ENCODE results near the gene LATS2. TPM values are rescaled to one million over a fixed set of nuclear protein-coding genes. Genes with fewer than 3 reads are reported as not detected.

Gene LATS2
- total RNA-seq, 4 donors from 2014 or later = 49.8 to 93.8 (median 77.0) TPM

DNA sequence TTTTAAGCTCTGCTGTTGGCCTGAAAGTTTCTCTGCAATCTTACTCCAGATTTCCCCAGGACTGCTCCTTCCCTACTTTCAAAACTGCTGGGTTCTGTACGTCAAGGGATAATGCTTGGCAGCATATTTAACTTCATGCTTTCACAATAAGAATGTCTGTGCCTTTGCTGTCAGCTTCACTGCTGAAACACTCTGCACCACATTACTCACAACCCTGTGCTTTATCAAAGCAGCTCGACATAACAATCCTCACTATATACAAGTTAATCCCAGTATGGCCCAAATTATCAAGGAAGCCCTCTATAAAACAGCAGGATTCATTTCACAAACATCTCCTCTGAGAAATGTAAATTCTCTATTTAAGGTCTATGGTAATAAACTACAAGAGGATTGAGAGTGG, 17.5 kb downstream of the LATS2 start:
- no peak overlapping the region for H3K4me3 ChIP-seq
- no peak for DNase-seq (ENCODE audit: extremely low spot score)
- H3K4me1 ChIP-seq = peaks cover 82 to 100% (median 99%) of the 10 kb centered on the region in 4 donors
- H3K27me3 ChIP-seq = no peaks in the 10 kb centered on the region
- intact Hi-C loops (cut with DNase I) = no loop called here
- H3K9me3 ChIP-seq = no peaks in the 10 kb centered on the region
- H3K27ac ChIP-seq (replicated peaks in 1 of 4) = peak overlapping the region; percentile 71 to 79 (median 74)
- 23% methylated on average over 2 of the region's 2 CpGs for WGBS
- H3K36me3 ChIP-seq = peaks cover 0 to 11% (median 3%) of the 10 kb centered on the region in 4 donors
- TF ChIP-seq POLR2AphosphoS5 (IDR thresholded peaks at IDR 0.05) (peak; percentile 80 to 93), EP300 (IDR thresholded peaks at IDR 0.05) (peak; percentile 41), POLR2A (IDR thresholded peaks at IDR 0.05; ENCODE audit: low read depth) (no peak)

DNA sequence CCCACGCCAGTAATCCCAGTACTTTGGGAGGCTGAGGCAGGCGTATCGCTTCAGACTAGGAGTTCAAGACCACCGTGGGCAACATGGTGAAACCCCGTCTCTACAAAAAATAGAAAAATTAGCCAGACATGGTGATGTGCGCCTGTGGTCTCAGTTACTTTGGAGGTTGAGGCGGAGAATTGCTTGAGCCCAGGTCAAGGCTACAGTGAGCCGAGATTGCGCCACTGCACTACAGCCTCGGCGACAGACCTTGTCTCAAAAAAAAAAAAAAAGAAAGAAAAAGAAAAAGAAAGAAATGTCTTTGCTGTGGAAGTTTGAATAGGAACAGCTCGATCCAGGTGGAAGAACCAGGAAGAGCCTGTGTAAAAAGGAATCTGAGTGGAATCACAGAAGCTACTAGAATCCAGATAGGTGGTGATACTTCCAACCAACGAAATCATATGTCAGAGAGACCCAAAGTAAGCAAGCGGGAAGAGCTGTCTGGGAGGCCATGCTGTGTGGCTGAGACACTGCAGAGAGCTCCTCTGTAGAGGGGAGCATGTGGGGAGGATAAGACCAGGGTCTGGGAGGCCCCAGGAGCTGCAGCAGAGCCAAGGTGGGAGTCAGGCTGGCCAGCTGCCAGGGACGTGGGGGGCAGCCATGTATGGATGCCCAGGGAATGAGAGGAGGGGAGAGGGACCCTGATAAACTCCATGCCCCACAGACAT, 21.1 kb downstream of the LATS2 start:
- 85% methylated on average over 15 of the region's 15 CpGs for WGBS
- no peaks in the 10 kb centered on the region for H3K9me3 ChIP-seq
- DNase-seq (ENCODE audit: extremely low spot score) = peak; percentile 66
- H3K27me3 ChIP-seq = no peaks in the 10 kb centered on the region
- intact Hi-C loops (cut with DNase I) = no loop called here
- H3K4me3 ChIP-seq = no peak overlapping the region
- H3K27ac ChIP-seq (replicated peaks in 1 of 4) = peak overlapping the region; percentile 71 to 79 (median 74)
- TF ChIP-seq EP300 (IDR thresholded peaks at IDR 0.05) (no peak), POLR2A (IDR thresholded peaks at IDR 0.05; ENCODE audit: low read depth) (no peak), POLR2AphosphoS5 (IDR thresholded peaks at IDR 0.05) (no peak)
- TF ChIP-seq, protein P1, sequence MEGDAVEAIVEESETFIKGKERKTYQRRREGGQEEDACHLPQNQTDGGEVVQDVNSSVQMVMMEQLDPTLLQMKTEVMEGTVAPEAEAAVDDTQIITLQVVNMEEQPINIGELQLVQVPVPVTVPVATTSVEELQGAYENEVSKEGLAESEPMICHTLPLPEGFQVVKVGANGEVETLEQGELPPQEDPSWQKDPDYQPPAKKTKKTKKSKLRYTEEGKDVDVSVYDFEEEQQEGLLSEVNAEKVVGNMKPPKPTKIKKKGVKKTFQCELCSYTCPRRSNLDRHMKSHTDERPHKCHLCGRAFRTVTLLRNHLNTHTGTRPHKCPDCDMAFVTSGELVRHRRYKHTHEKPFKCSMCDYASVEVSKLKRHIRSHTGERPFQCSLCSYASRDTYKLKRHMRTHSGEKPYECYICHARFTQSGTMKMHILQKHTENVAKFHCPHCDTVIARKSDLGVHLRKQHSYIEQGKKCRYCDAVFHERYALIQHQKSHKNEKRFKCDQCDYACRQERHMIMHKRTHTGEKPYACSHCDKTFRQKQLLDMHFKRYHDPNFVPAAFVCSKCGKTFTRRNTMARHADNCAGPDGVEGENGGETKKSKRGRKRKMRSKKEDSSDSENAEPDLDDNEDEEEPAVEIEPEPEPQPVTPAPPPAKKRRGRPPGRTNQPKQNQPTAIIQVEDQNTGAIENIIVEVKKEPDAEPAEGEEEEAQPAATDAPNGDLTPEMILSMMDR (IDR thresholded peaks at IDR 0.05) = no peak
- H3K36me3 ChIP-seq = peaks cover 0 to 10% (median 5%) of the 10 kb centered on the region in 4 donors
- peaks cover 78 to 99% (median 95%) of the 10 kb centered on the region in 4 donors for H3K4me1 ChIP-seq

DNA sequence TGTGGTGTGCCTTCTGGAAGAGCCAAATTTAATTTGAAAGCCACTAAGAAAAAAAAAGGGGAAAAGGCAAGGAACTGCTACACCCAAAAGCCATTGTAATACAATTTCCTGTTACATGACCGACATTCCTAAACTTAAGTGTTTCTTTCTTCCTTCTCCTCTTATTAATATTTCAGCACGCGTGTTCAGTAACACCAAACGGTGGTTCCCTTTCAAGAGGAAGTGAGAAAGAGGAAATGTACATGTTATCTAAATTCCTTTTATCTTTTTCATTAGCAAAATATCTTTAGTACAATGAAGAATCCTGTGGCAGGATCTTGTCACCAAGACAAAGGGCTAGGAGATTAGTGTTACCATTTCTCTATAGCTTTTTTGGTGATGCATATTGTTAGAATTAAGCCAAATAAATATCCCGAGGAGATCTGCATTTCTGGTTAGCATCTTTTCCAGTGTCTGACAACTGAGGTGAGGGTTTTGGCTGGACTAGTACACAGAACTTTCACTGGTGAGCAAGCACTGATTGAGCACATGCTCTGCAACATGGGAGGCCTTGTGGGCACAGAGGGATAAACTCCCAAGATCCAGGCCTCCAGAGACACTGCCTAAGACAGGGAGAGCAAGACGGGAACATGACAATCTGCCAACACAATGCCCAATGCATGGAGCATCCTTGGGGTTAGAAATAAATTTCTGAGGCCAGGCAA, 22.1 kb downstream of the LATS2 start:
- TF ChIP-seq POLR2A (IDR thresholded peaks at IDR 0.05; ENCODE audit: low read depth) (no peak), POLR2AphosphoS5 (IDR thresholded peaks at IDR 0.05) (no peak), EP300 (IDR thresholded peaks at IDR 0.05) (no peak)
- TF ChIP-seq, protein P1 (IDR thresholded peaks at IDR 0.05) = no peak
- H3K4me1 ChIP-seq = peaks cover 78 to 99% (median 95%) of the 10 kb centered on the region in 4 donors
- H3K36me3 ChIP-seq = peaks cover 0 to 4% (median 2%) of the 10 kb centered on the region in 4 donors
- peak; percentile 34 for DNase-seq (ENCODE audit: extremely low spot score)
- H3K27ac ChIP-seq (replicated peaks in 1 of 4) = peak overlapping the region; percentile 52 to 79 (median 74)
- no peak overlapping the region for H3K4me3 ChIP-seq
- intact Hi-C loops (cut with DNase I) = no loop called here
- no peaks in the 10 kb centered on the region for H3K9me3 ChIP-seq
- 46% methylated on average over 6 of the region's 6 CpGs for WGBS
- no peaks in the 10 kb centered on the region for H3K27me3 ChIP-seq

DNA sequence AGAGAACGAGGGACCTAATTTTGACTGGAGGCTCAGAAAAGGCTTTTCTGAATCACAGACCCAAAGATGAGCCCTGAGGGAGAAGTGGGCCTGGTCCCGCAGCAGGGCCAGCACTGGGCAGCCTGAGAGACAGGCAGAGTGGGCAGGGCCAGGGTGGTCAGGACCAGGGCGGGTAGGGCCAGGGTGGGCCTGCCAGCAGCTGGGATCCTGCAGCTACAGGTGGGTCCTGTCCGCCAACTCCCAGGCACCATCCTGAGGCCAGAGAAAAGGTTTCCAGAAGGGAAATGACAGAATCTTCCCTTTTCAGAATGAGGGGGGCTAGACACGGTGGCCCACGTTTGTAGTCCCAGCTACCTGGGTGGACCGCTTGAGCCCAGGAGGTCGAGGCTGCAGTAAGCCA, 23.7 kb downstream of the LATS2 start:
- Histone ChIP-seq H3K27ac (replicated peaks in 1 of 4) (peak overlapping the region; percentile 22 to 91 (median 63)), H3K4me1 (peaks cover 87 to 99% (median 95%) of the 10 kb centered on the region in 4 donors), H3K27me3 (no peaks in the 10 kb centered on the region), H3K4me3 (no peak overlapping the region), H3K9me3 (no peaks in the 10 kb centered on the region), H3K36me3 (peaks cover 0 to 4% (median 2%) of the 10 kb centered on the region in 4 donors)
- TF ChIP-seq EP300 (IDR thresholded peaks at IDR 0.05) (no peak), POLR2AphosphoS5 (IDR thresholded peaks at IDR 0.05) (no peak), POLR2A (IDR thresholded peaks at IDR 0.05; ENCODE audit: low read depth) (no peak)
- TF ChIP-seq, protein P1 (IDR thresholded peaks at IDR 0.05) = no peak
- no peak for DNase-seq (ENCODE audit: extremely low spot score)
- 61% methylated on average over 8 of the region's 8 CpGs for WGBS
- intact Hi-C loops (cut with DNase I) = no loop called here

DNA sequence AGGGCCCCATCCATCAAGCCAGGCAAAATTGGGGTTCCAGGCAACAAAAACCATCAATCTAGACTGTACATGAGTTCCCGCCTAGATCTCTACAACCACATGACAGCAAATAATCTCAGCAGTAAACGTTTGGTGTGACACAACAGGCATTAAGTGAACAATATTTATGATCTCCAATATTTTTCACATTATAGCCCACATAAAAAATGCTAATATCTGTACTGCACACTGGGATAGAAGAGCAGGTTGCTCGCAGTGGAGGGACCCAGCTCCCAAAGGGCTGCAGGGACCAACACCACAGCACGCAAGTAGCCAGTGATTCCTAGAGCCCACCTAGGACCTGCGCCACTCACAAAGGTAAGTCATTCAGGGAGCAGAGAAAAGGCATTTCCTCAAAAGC, 25.9 kb downstream of the LATS2 start:
- TF ChIP-seq POLR2AphosphoS5 (IDR thresholded peaks at IDR 0.05) (no peak), POLR2A (IDR thresholded peaks at IDR 0.05; ENCODE audit: low read depth) (no peak), EP300 (IDR thresholded peaks at IDR 0.05) (no peak)
- TF ChIP-seq, protein P1 (IDR thresholded peaks at IDR 0.05) = no peak
- intact Hi-C loops (cut with DNase I) = no loop called here
- no peak overlapping the region for H3K4me3 ChIP-seq
- H3K27ac ChIP-seq (replicated peaks in 1 of 4) = peak overlapping the region; percentile 78 to 91 (median 89)
- no peak for DNase-seq (ENCODE audit: extremely low spot score)
- peaks cover 82 to 99% (median 94%) of the 10 kb centered on the region in 4 donors for H3K4me1 ChIP-seq
- no peaks in the 10 kb centered on the region for H3K27me3 ChIP-seq
- 78% methylated on average over 5 of the region's 5 CpGs for WGBS
- no peaks in the 10 kb centered on the region for H3K9me3 ChIP-seq
- H3K36me3 ChIP-seq = peaks cover 0 to 4% (median 2%) of the 10 kb centered on the region in 4 donors

Measured in esophagus muscularis mucosa (tissue), 4 donors.